Activated CD4-positive, alpha-beta T cell treated with anti-CD3 and anti-CD28 coated beads, Interleukin-2, amount 50 U/mL, for 4 hours (primary cell): Measurements from ENCODE around the gene MAST4.

Source experiments
- DNase-seq, 2 experiments: peaks; one replicate each; pipeline ENCODE4 v3.0.0-alpha.2; 2020

MAST4 gene

GRCh38 chr5:67200809-67201562 is 604.8 kb downstream of the MAST4 start:
- no peak for DNase-seq

- DNase-seq, result no peak
Observed at GRCh38 chr5:67201897-67202549, 605.8 kb downstream of the MAST4 start.

- DNase-seq, result no peak
Observed at GRCh38 chr5:67202828-67203227, 606.6 kb downstream of the MAST4 start.

GRCh38 chr5:67203701-67204074 is 607.5 kb downstream of the MAST4 start:
- no peak for DNase-seq

- DNase-seq, result no peak
Observed at GRCh38 chr5:67204821-67205220, 608.6 kb downstream of the MAST4 start.

GRCh38 chr5:67205981-67206380 is 609.8 kb downstream of the MAST4 start:
- DNase-seq, result no peak

GRCh38 chr5:67206461-67206860 is 610.3 kb downstream of the MAST4 start:
- DNase-seq, result no peak

- DNase-seq, result peak; percentile 82 to 84
Observed at GRCh38 chr5:67206929-67207328, 610.7 kb downstream of the MAST4 start.

GRCh38 chr5:67208403-67208802 is 612.2 kb downstream of the MAST4 start:
- no peak for DNase-seq

- peak; percentile 36 to 42 for DNase-seq
Observed at GRCh38 chr5:67209141-67209771, 613.1 kb downstream of the MAST4 start.

- no peak for DNase-seq
Observed at GRCh38 chr5:67211926-67212325, 615.7 kb downstream of the MAST4 start.

- DNase-seq, result no peak
Observed at GRCh38 chr5:67214036-67214435, 617.8 kb downstream of the MAST4 start.

- DNase-seq, result no peak
Observed at GRCh38 chr5:67214707-67215447, 618.7 kb downstream of the MAST4 start.

GRCh38 chr5:67215519-67216471 is 619.6 kb downstream of the MAST4 start:
- DNase-seq, result peak; percentile 41 to 44

- DNase-seq, result no peak
Observed at GRCh38 chr5:67216564-67216963, 620.4 kb downstream of the MAST4 start.
